GM12878 (cell line): Measurements from ENCODE around the gene SIGLEC10. TPM values are rescaled to one million over a fixed set of nuclear protein-coding genes. Genes with fewer than 3 reads are reported as not detected.
"Not testable (repeated sequence)": the region's sequence is repeated elsewhere in the genome, so short reads cannot be mapped to it uniquely, and the experiment has no call there.

ENCODE experiments used
- ATAC-seq: fragments of 200-7000 bp; cut with Tn5 transposase; 3 replicates; pipeline ENCODE4 v1.9.1; 2020; ENCODE audit warnings: mild to moderate bottlenecking, moderate library complexity
- BruUV-seq: library from RNA; stranded (reverse); fragments of 400-500 nt; replicated peaks from 2 replicates; lab custom pipeline; 2021; lab: Mats Ljungman, UMichigan
- CTCF ChIA-PET: fragments of 300-600 bp; sonication (Branson Sonifier 250); formaldehyde crosslinking; extraction: SDS; loops from one replicate; lab custom pipeline; 2021; ENCODE audit warnings: inconsistent platforms; lab: Yijun Ruan, JAX
- POLR2A ChIA-PET: fragments of 350-600 bp; formaldehyde crosslinking; extraction: SDS; loops from one replicate; lab custom pipeline; 2021; ENCODE audit warnings: inconsistent platforms; lab: Charles Lee
- RAD21 ChIA-PET: fragments of 300-600 bp; sonication (Branson Sonifier 250); formaldehyde crosslinking; loops from one replicate; lab custom pipeline; 2023; ENCODE audit warnings: antibody characterized with exemption; ENCODE audit not compliant: unreplicated experiment; lab: Charles Lee
- SMC1A ChIA-PET: fragments of 300-600 bp; sonication (Branson Sonifier 250); formaldehyde crosslinking; loops from one replicate; lab custom pipeline; 2023; ENCODE audit not compliant: unreplicated experiment, uncharacterized antibody; lab: Charles Lee
- DNase-seq: peaks from one replicate; pipeline ENCODE4 v3.0.0-alpha.2; 2011; ENCODE audit warnings: low read depth, low spot score
- FAIRE-seq: peaks from 3 replicates; lab custom pipeline; 2011; peaks lifted over from hg19 to GRCh38; lab: Jason Lieb, UNC
- H2AFZ ChIP-seq: 2 replicates; pipeline ENCODE4 v1.6.0; 2011; ENCODE audit warnings: low read depth, low read length, control low read depth; ENCODE audit not compliant: control insufficient read depth
- H3K27ac ChIP-seq: 2 replicates; pipeline ENCODE4 v1.5.1; 2011; ENCODE audit warnings: control low read depth; ENCODE audit not compliant: control insufficient read depth, insufficient read depth
- H3K27me3 ChIP-seq, 2 experiments: replicated peaks in 1 of 2; 2 replicates each; pipeline versions ENCODE4 v1.6.0 to v1.6.1; 2011; ENCODE audit warnings: low read length in 1 of 2; ENCODE audit not compliant: control insufficient read depth in 2 of 2, insufficient read depth in 2 of 2
- H3K36me3 ChIP-seq, 2 experiments: 2 replicates each; pipeline ENCODE4 v1.5.1; 2011; ENCODE audit warnings: low read length in 1 of 2; ENCODE audit not compliant: control insufficient read depth in 2 of 2, insufficient read depth in 2 of 2
- H3K4me1 ChIP-seq: 2 replicates; pipeline ENCODE4 v1.6.1; 2011; ENCODE audit warnings: mild to moderate bottlenecking, low read length, moderate library complexity, mixed read lengths; ENCODE audit not compliant: control insufficient read depth, insufficient read depth
- H3K4me2 ChIP-seq: 2 replicates; pipeline ENCODE4 v1.6.0; 2011; ENCODE audit warnings: control low read depth; ENCODE audit not compliant: control insufficient read depth, insufficient read depth
- H3K4me3 ChIP-seq: fragments of 200-600 bp; sonication (generic); 2 replicates; pipeline ENCODE4 v1.5.1; 2016
- H3K79me2 ChIP-seq: 2 replicates; pipeline ENCODE4 v1.6.0; 2011; ENCODE audit warnings: low read length; ENCODE audit not compliant: control insufficient read depth, insufficient read depth
- H3K9ac ChIP-seq: 2 replicates; pipeline ENCODE4 v1.8.0; 2011; ENCODE audit warnings: low read length, control low read depth, mixed read lengths; ENCODE audit not compliant: control insufficient read depth, insufficient read depth
- H3K9me3 ChIP-seq: replicated peaks from 3 replicates; pipeline ENCODE4 v1.5.1; 2011; ENCODE audit warnings: mild to moderate bottlenecking, low read length; ENCODE audit not compliant: control insufficient read depth, insufficient read depth
- H4K20me1 ChIP-seq: 2 replicates; pipeline ENCODE4 v1.6.0; 2011; ENCODE audit not compliant: control insufficient read depth, insufficient read depth
- IKZF2 ChIP-seq, 2 experiments: fragments of 450-650 bp; IDR thresholded peaks; 2 replicates each; pipeline ENCODE4 v1.6.1; 2017; ENCODE audit warnings: mild to moderate bottlenecking in 2 of 2, moderate library complexity in 2 of 2
- JUND ChIP-seq: IDR thresholded peaks from 2 replicates; pipeline ENCODE4 v1.6.1; 2012; ENCODE audit warnings: low read depth, mild to moderate bottlenecking, low read length, improper control_type of control experiment, moderate library complexity
- RB1 ChIP-seq: fragments of 450-650 bp; formaldehyde crosslinking; IDR thresholded peaks from 2 replicates; pipeline ENCODE4 v1.6.1; 2017; ENCODE audit warnings: mild to moderate bottlenecking, borderline replicate concordance
- TBL1XR1 ChIP-seq: IDR thresholded peaks from 2 replicates; pipeline ENCODE4 v1.6.1; 2012; ENCODE audit warnings: low read depth, low read length, improper control_type of control experiment
- WGBS: methylation state at CpG from one replicate; pipeline ENCODE4 v1.1.6; 2016; ENCODE audit warnings: low lambda C conversion rate; ENCODE audit not compliant: insufficient replicate concordance, insufficient coverage; ENCODE audit errors: missing lambda C conversion rate; 5-methylcytosine and 5-hydroxymethylcytosine counted together
- in situ Hi-C: fragments of 300-500 bp; cut with MboI; formaldehyde crosslinking; loops from 9 replicates; pipeline ENCODE4 v1.14.3; 2018; ENCODE audit warnings: mixed read lengths
- intact Hi-C: fragments of 100-400 bp; cut with micrococcal nuclease; formaldehyde crosslinking; loops from one replicate; pipeline ENCODE4 v1.14.2; 2022; ENCODE audit not compliant: unreplicated experiment
- polyA plus RNA-seq, 11 experiments: library from polyadenylated mRNA; depleted of rRNA in 4 of 11; unstranded in 6 of 11; stranded (reverse) in 5 of 11; fragments of >200 nt; fragmentation: Nextera tagmentation in 4 of 11; fragmentation: Illumina TruSeq in 1 of 11; extraction: Ambion mirVana in 4 of 11; extraction: Trizol in 1 of 11; gene quantifications; 1 replicate in 1 of 11; 2 replicates in 10 of 11; pipeline versions ENCODE4 v1.2.1 to v1.2.3, GENCODE V29; 2011 to 2016; ENCODE audit warnings: inconsistent platforms in 2 of 11, missing spikeins in 2 of 11, low read depth in 1 of 11
- total RNA-seq, 4 experiments: library from RNA; depleted of rRNA in 3 of 4; stranded (reverse); fragments of >200 nt in 3 of 4; fragmentation: Illumina TruSeq in 1 of 4; extraction: Trizol in 1 of 4; gene quantifications; 2 replicates each; pipeline versions ENCODE4 v1.2.1 to v1.2.3, GENCODE V29; 2013 to 2021
- TF ChIP-seq, protein P1 (sequence below): IDR thresholded peaks from 2 replicates; pipeline ENCODE4 v1.6.1; 2011; ENCODE audit warnings: mild to moderate bottlenecking, low read depth, low read length, moderate library complexity; ENCODE audit not compliant: insufficient replicate concordance

Gene SIGLEC10
- total and polyA plus RNA-seq, 10 of the 15 experiments (the other 5 are each of a cell fraction or from before 2014, with no cell fraction given) = 2.3 to 16.8 (median 7.8) TPM

DNA sequence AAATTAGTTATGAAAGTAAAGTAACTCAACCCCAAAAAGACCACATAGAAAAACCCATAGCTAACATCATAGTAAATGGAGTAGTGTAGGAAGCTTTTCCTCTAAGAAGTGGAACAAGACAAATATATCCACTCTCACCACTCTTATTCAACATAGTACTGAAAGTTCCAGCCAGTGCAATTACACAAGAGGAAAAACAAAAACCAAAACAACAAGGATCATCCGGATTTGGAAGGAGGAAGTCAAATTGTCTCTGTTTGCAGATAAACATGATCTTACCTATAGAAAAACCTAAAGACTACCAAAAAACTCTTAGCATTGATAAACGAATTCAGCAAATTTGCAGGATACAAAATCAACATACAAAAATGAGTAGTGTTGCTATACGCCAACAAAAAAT is 49.3 kb upstream of the SIGLEC10 start (continued):
- TF ChIP-seq TBL1XR1 (no peak), RB1 (no peak), IKZF2 (IDR thresholded peaks at IDR 0.05) (no peak), JUND (no peak)
- TF ChIP-seq, protein P1, sequence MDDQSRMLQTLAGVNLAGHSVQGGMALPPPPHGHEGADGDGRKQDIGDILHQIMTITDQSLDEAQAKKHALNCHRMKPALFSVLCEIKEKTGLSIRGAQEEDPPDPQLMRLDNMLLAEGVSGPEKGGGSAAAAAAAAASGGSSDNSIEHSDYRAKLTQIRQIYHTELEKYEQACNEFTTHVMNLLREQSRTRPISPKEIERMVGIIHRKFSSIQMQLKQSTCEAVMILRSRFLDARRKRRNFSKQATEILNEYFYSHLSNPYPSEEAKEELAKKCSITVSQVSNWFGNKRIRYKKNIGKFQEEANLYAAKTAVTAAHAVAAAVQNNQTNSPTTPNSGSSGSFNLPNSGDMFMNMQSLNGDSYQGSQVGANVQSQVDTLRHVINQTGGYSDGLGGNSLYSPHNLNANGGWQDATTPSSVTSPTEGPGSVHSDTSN = no peak

DNA sequence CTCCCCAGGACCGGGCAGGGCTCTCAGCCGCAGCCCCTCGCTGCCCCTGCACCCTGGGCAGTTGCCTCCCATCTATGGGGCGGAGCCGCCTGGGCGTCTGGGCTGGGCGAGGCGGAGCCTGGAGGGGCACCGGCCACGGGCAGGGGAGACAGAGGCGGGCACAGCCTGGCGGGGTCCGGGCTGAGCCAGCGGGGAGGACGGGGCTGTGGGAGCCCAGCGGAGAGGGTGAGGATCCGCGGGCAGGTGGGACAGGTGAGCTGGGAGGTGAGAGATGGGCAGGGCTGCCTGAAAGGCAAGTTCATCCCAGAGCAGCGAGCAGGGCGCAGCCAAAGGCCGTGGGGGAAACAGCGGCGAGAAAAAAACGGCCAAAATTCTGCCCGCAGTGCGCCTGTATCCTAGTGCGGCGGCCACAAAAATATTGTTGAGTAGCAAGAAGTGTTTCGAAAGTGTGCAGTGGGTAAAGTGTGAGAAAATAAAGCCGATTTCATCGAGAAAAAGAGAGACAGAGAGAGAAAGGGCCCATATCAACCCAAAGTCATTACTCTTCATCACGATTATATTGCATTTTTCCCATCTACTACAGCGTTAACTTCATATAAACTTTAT is 46.6 kb upstream of the SIGLEC10 start:
- H3K4me3 ChIP-seq, ATAC-seq, H3K4me1 ChIP-seq, H3K27me3 ChIP-seq, H4K20me1 ChIP-seq, H3K9ac ChIP-seq, H2AFZ ChIP-seq, CTCF ChIA-PET, intact Hi-C loops, SMC1A ChIA-PET, H3K36me3 ChIP-seq, in situ Hi-C loops, H3K27ac ChIP-seq, H3K4me2 ChIP-seq, DNase-seq, POLR2A ChIA-PET, RAD21 ChIA-PET, BruUV-seq, H3K79me2 ChIP-seq, FAIRE-seq, H3K9me3 ChIP-seq: not testable (repeated sequence)
- 15% methylated on average over 5 of the region's 33 CpGs for WGBS
